Activated CD4-positive, alpha-beta T cell treated with anti-CD3 and anti-CD28 coated beads, Interleukin-2, amount 50 U/mL, for 16 hours (primary cell): Measurements from ENCODE around the gene NANS.
"Not testable (repeated sequence)": the region's sequence is repeated elsewhere in the genome, so short reads cannot be mapped to it uniquely, and the experiment has no call there.

ENCODE experiments used
- DNase-seq: peaks from one replicate; pipeline ENCODE4 v3.0.0-alpha.2; 2020

NANS gene

DNA sequence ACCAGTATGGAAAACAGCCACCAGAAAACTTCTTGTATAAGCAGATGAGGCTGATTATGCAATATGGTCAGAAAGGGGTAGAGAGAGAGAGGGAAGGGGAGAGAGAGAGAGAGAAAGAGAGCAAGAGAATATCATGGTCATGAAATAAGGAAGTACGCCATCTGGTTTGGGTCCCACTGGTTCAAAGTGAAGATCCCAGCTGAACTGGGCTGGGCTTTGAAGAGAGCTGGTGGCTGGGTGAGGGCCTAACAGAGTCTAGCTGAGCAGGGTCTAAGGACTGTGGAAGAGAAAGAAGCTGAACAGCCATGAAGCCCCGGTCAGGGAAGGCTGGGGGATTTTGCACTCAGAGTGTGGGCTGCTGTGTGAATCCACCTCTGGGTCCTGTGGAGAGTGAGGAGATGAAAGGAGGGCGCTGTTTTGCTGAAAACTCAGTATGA, 47.9 kb downstream of the NANS start:
- no peak for DNase-seq

DNA sequence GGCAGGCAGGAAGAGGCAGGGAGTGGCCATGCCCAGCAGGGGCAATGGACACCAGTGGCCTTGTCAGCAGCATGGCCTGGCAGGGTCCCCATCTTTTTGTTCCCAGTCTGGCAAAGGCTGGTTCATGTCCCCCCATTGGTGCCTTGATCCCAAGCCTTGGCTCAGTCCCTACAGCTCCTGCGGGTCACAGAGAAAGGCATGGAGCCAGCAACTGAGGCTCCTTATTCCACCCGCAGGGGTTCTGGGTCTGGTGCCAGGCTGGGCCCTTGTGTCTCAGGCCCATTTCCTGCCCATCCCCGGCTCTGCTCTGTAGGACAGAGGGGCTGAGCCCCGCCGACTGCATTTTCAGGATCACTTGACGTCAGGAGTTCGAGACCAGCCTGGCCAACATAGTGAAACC, 48.5 kb downstream of the NANS start:
- DNase-seq, result no peak

- no peak for DNase-seq
Observed at GRCh38 chr9:98107926-98108325, 51.4 kb downstream of the NANS start.

GRCh38 chr9:98108531-98109031, 52.0 kb downstream of the NANS start:
- DNase-seq, result peak; percentile 58

- no peak for DNase-seq
Observed at GRCh38 chr9:98109052-98109451, 52.5 kb downstream of the NANS start.

GRCh38 chr9:98117097-98117496, 60.6 kb downstream of the NANS start:
- DNase-seq, result not testable (repeated sequence)

GRCh38 chr9:98117984-98118639, 61.6 kb downstream of the NANS start:
- DNase-seq, result peak; percentile 62

GRCh38 chr9:98118640-98119601, 62.4 kb downstream of the NANS start, which contains the start of gene TRIM14:
Gene TRIM14, minus strand, starts transcription at chr9:98119222. Its CDS starts 34 bp downstream, at chr9:98119188.
- peak; percentile 70 for DNase-seq

DNA sequence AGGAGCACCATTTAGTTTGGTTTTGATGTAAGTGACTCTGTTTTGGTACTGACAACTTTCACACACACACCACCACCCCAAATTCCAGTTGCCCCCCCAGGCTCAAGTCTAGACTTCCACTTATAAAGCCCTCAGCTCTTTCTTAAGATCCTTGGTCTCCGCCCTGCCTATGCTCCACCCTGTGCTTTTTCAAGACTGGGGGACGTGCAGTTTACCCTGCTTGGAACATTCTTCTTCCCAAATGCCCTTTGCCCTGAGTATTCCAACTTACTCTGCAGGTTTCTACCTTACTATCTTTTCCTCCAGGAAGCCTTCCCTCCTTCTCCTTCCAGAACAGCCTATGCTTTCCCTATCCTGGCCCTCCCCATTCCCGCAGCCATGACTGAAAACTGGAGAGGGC, 63.9 kb downstream of the NANS start:
- no peak for DNase-seq

DNA sequence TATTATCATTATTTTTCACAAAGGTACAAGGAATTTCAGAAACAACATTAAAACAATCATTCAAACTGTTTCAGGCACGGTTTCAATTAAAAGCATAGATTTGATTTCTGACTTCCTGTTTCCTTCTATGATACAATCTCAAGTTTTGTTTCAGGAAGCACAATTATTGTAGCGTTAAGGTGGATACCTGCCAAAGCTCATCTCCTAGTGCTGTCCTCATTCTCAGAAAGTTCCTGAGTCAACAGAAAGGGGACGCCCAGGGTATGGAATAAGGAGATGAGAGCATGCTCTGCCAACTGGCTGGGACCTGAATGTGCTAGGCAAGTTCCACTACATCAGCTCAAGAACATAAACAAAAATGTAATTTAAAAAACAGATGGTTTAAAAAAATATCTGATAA, 64.5 kb downstream of the NANS start:
- DNase-seq, result no peak

- DNase-seq, result not testable (repeated sequence)
Observed at GRCh38 chr9:98124091-98124490, 67.6 kb downstream of the NANS start.

- no peak for DNase-seq
Observed at GRCh38 chr9:98124637-98125426, 68.3 kb downstream of the NANS start.

GRCh38 chr9:98127226-98127625, 70.7 kb downstream of the NANS start:
- DNase-seq, result no peak

- DNase-seq, result no peak
Observed at GRCh38 chr9:98128316-98128715, 71.8 kb downstream of the NANS start.

DNA sequence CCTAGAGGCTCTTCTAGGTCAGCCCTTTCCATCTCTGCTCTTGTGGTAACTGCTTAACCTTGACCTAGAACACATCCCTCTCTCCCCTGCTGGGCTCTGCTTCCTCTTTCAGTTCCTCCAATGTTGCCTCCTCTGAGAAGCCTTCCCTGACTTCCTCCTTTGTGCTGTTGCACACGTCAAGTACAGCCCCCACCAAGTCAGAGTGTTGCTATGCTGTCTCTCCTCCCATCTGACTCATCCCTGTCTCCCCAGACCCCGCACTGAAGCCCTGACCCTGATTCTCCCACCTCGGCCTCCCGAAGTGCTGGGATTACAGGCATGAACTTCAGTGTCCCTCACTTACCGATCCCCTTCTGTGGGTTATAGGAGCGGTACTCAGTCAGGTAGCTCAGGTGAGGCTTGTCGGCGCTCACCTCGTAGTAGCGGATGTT, 72.9 kb downstream of the NANS start:
- DNase-seq, result no peak

- DNase-seq, result not testable (repeated sequence)
Observed at GRCh38 chr9:98130060-98130459, 73.5 kb downstream of the NANS start.

DNA sequence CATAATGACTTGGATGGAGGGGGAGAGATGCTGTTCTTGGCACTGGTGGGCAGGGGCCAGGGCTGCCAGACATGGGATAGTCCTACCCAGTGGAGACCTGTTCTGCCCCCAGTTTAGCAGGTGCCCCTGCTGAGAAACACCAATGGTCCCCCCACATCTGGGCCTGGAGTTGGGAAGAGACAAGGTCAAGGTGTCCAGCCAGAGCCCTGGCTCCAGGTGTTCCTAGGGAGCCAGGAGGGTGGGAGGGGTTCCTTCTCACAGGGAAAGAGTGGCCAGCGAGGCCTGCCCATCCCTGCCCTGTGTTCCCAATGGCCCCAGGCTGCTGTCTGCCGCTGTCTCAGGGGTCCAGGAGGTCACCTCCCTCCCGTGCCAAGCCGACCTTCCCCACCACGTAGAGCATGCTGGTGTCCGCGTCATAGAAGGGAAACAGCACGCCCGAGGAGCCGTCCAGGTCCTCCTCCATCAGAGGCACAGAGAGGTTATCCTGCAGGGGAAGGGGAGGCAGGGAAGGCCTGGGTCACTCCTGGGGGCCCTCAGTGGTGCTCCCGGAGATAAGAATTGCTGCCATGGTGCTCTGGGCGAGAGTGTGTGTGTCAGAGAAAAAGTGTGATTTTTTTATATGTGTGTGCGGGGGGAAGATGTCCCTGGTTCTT, 74.2 kb downstream of the NANS start:
- no peak for DNase-seq

DNA sequence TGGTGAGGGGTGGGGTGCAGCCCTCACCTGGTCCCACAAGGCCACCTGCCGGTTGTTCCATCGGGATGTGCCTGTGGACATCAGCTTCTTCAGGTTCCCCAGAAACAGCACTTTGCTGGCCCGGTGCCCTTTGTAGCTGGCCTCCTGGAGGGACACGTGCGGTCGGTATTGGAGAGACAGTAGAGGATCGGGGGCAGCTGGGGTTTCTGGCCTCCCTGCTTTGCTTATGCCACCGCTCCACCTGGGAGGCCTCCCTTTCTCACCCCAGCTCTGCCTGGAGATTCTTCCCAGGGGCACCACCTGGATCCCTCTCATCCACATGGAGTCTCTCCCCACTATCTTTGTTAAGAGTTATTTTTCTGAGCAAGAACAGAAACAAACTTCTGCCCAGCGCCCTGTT, 75.6 kb downstream of the NANS start:
- DNase-seq, result no peak
